ENCODE measurements around the gene TIMP3. TPM values are rescaled to one million over a fixed set of nuclear protein-coding genes. Genes with fewer than 3 reads are reported as not detected.
A peak's percentile ranks its signal among the peaks of the same experiment; 100 is the strongest.

The TIMP3 gene
- total RNA-seq, 4 donors from 2014 or later: 148 to 295 (median 170) TPM

DNA sequence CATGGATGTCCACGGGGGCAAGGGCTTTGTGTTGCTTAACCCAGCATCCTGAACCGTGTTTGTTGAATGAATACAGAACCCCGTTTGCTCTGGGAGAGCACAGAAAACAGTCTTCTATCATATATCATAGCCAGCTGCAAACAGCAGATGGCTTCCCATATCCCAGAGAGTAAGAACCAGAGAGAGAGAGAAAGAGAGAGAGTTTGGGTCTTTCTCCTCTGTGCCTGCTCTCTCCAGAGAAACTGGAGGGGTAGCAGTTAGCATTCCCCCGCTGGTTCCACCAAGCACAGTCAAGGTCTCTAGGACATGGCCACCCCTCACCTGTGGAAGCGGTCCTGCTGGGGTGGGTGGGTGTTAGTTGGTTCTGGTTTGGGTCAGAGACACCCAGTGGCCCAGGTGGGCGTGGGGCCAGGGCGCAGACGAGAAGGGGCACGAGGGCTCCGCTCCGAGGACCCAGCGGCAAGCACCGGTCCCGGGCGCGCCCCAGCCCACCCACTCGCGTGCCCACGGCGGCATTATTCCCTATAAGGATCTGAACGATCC, 440 bp upstream of the TIMP3 start:
- no peaks in the 10 kb centered on the region for H3K9me3 ChIP-seq
- no peaks in the 10 kb centered on the region for H3K36me3 ChIP-seq
- TF ChIP-seq POLR2A (IDR thresholded peaks at IDR 0.05) (no peak), EP300 (IDR thresholded peaks at IDR 0.05) (no peak), POLR2AphosphoS5 (IDR thresholded peaks at IDR 0.05) (no peak)
- TF ChIP-seq, protein P1, sequence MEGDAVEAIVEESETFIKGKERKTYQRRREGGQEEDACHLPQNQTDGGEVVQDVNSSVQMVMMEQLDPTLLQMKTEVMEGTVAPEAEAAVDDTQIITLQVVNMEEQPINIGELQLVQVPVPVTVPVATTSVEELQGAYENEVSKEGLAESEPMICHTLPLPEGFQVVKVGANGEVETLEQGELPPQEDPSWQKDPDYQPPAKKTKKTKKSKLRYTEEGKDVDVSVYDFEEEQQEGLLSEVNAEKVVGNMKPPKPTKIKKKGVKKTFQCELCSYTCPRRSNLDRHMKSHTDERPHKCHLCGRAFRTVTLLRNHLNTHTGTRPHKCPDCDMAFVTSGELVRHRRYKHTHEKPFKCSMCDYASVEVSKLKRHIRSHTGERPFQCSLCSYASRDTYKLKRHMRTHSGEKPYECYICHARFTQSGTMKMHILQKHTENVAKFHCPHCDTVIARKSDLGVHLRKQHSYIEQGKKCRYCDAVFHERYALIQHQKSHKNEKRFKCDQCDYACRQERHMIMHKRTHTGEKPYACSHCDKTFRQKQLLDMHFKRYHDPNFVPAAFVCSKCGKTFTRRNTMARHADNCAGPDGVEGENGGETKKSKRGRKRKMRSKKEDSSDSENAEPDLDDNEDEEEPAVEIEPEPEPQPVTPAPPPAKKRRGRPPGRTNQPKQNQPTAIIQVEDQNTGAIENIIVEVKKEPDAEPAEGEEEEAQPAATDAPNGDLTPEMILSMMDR (IDR thresholded peaks at IDR 0.05): no peak
- H3K27ac ChIP-seq: peak overlapping the region; percentile 91
- peak overlapping the region; percentile 80 for H3K4me3 ChIP-seq
- peaks cover 45% of the 10 kb centered on the region for H3K4me1 ChIP-seq
- no peaks in the 10 kb centered on the region for H3K27me3 ChIP-seq
- no peak for DNase-seq (ENCODE audit: low spot score in 2 of 2)
- 13% methylated on average over 20 of the region's 21 CpGs for WGBS

- no peak for DNase-seq (ENCODE audit: low spot score in 2 of 2)
- peak overlapping the region; percentile 80 for H3K4me3 ChIP-seq
- H3K9me3 ChIP-seq: no peaks in the 10 kb centered on the region
- no peaks in the 10 kb centered on the region for H3K36me3 ChIP-seq
- peaks cover 43% of the 10 kb centered on the region for H3K4me1 ChIP-seq
- WGBS: 2% methylated on average over 15 of the region's 15 CpGs
- TF ChIP-seq POLR2AphosphoS5 (IDR thresholded peaks at IDR 0.05): no peak
- TF ChIP-seq EP300 (IDR thresholded peaks at IDR 0.05): no peak
- TF ChIP-seq POLR2A (IDR thresholded peaks at IDR 0.05): no peak
- TF ChIP-seq, protein P1 (IDR thresholded peaks at IDR 0.05): no peak
- H3K27me3 ChIP-seq: no peaks in the 10 kb centered on the region
- H3K27ac ChIP-seq: peak overlapping the region; percentile 91
Measured at GRCh38 chr22:32802237-32802765, 796 bp downstream of the TIMP3 start.

DNA sequence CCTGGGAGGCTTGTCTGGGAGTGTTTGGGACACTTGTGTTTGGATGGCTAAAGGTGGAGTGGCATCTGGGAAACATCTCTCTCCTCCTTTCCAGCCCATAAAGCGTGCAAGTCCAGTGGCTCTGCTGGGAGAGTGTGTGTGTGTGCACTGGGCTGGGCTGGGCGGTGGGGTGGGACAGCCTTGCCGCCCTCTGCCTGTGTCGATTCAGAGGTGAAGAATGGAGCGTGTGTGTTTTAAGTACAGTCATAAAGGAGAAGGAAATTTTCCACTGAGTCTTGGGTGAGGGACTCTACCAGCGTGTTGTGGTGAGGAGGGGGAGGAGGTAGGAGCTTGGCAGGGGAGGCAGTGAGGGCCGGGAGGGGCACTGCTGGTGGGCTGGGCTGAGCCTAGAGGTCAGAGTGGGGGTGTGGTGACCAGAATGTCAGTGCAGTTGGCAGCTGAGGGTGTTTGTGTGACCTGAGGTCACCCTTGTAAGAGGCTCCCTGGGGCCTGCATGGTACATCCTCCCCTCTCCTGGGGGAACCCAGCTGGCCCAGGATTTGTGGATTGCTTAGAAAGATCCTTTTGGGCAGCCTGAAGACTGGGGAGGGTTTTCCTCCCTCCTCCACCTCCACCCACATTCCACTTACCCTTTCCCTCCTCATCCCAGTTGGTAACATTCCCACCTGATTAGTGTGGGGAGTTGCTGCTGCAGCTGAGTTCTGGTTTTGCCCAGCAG, 1.7 kb downstream of the TIMP3 start:
- TF ChIP-seq POLR2A (IDR thresholded peaks at IDR 0.05): no peak
- 10% methylated on average over 7 of the region's 7 CpGs for WGBS
- Histone ChIP-seq H3K36me3 (no peaks in the 10 kb centered on the region), H3K27ac (peak overlapping the region; percentile 91), H3K4me1 (peaks cover 41% of the 10 kb centered on the region), H3K9me3 (no peaks in the 10 kb centered on the region), H3K27me3 (no peaks in the 10 kb centered on the region), H3K4me3 (peak overlapping the region; percentile 80)
- DNase-seq (ENCODE audit: low spot score in 2 of 2): no peak

DNA sequence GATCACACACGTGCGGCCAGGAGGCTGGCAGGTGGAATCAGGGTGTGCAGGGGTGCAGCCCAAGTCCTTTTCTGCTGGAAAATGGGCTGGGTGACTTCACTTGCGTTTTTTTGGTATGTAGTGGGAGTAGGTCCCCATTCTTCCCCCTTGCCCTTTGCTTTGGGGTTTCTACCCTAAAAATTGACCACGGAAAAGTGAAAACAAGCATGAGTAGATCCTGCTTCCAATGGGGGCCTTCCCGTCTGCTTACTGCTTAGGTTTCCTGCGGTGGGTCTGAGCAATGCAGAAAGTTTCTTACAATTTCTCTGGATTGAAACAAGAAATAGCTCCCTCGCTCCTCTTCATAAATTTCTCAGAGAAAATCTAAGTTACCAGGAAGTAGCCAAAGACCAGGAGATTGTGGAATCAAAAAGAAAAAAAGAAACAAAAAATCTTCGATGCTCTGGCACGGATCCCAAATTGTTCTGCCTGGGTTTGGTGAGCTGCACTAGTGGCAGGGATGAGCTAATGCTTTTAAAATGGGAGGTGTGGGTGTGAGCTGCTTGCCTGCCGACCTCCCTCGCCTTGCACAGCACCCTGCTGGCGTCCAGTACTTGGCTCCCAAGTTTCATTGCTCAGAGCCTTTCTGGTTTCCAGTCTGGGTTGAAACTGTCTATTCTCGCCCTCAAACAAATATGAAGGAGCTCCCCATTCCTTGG, 2.4 kb downstream of the TIMP3 start:
- Histone ChIP-seq H3K4me3 (peak overlapping the region; percentile 80), H3K36me3 (no peaks in the 10 kb centered on the region), H3K4me1 (peaks cover 45% of the 10 kb centered on the region), H3K27me3 (no peaks in the 10 kb centered on the region), H3K27ac (peak overlapping the region; percentile 91), H3K9me3 (no peaks in the 10 kb centered on the region)
- 26% methylated on average over 13 of the region's 13 CpGs for WGBS
- DNase-seq (ENCODE audit: low spot score in 2 of 2): no peak
- TF ChIP-seq POLR2A (IDR thresholded peaks at IDR 0.05) (no peak), EP300 (IDR thresholded peaks at IDR 0.05) (no peak), POLR2AphosphoS5 (IDR thresholded peaks at IDR 0.05) (no peak)
- TF ChIP-seq, protein P1 (IDR thresholded peaks at IDR 0.05): no peak

DNA sequence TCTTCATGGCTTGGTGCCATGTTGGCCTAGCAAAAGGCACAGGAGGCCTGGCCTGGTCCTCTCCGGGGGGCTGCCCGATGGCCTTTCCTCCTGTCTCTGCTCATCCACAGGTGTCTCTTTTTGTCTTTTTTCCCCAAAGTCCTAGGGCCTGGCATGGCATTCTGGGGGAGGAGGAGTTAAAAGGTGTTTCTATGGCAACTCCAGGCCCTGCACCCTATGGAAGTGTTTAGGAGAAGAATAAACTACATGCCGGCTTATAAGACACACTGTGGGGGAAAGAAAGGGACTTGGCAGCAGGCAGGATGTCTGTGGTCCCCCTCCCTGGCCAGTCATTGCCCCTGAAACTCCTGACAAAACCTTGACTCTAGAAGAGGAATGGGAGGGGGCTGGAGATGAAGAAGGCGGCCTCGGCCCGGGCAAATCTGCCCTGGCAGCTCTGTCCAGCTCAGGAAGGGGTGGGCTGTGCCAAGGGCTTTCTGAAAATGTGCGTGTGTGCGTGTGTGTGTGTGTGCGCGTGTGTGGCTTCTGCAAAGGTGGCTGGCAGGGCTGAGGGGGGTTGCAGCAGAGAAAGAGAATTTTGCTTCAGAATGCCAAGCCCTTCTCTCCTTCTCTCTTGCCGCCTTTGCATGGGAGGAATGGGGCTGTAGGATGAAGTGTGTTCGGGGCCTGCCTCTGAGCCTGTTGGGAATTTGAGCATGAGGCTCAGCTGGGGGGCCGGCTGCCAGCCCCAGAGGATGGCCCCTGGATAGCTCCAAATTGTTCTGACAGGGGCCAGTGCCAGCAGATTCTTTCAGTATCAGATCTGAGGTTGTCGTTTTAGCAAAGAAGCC, 3.2 kb downstream of the TIMP3 start:
- peaks cover 51% of the 10 kb centered on the region for H3K4me1 ChIP-seq
- H3K27ac ChIP-seq: peak overlapping the region; percentile 91
- TF ChIP-seq EP300 (IDR thresholded peaks at IDR 0.05) (no peak), POLR2A (IDR thresholded peaks at IDR 0.05) (no peak), POLR2AphosphoS5 (IDR thresholded peaks at IDR 0.05) (no peak)
- WGBS: 45% methylated on average over 13 of the region's 14 CpGs
- H3K9me3 ChIP-seq: no peaks in the 10 kb centered on the region
- no peaks in the 10 kb centered on the region for H3K27me3 ChIP-seq
- peak overlapping the region; percentile 80 for H3K4me3 ChIP-seq
- no peaks in the 10 kb centered on the region for H3K36me3 ChIP-seq
- DNase-seq (ENCODE audit: low spot score in 2 of 2): no peak
